NOMO-1 treated with dmso at 0.1 percent for 144 hours (cell line): Measurements from ENCODE around the gene AK5.
"Not testable (repeated sequence)": the region's sequence is repeated elsewhere in the genome, so short reads cannot be mapped to it uniquely, and the experiment has no call there.

ENCODE experiments used
- DNase-seq: peaks from one replicate; lab custom pipeline; 2025; ENCODE audit not compliant: unreplicated experiment; lab: John Stamatoyannopoulos, UW

AK5 gene

DNA sequence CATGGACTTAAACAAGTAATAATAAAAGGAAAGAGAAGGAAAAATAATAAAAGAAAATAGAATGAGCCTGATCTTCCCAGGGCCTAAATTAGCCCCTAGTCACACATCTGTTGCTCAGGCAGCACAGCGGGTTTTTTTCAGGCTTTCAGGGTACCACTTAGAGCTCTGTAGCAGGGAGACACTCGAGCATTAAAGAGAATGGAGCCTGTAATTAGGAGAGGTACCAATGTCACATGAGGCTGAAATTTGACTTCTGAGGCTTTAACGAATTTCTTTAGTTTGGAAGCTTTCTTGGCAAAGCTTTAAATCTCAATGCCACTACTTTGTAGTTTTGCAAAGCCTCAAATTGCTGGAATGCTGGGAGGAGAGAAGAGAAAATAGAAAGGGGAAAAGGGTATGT lies 116.3 kb downstream of the AK5 start:
- no peak for DNase-seq

DNA sequence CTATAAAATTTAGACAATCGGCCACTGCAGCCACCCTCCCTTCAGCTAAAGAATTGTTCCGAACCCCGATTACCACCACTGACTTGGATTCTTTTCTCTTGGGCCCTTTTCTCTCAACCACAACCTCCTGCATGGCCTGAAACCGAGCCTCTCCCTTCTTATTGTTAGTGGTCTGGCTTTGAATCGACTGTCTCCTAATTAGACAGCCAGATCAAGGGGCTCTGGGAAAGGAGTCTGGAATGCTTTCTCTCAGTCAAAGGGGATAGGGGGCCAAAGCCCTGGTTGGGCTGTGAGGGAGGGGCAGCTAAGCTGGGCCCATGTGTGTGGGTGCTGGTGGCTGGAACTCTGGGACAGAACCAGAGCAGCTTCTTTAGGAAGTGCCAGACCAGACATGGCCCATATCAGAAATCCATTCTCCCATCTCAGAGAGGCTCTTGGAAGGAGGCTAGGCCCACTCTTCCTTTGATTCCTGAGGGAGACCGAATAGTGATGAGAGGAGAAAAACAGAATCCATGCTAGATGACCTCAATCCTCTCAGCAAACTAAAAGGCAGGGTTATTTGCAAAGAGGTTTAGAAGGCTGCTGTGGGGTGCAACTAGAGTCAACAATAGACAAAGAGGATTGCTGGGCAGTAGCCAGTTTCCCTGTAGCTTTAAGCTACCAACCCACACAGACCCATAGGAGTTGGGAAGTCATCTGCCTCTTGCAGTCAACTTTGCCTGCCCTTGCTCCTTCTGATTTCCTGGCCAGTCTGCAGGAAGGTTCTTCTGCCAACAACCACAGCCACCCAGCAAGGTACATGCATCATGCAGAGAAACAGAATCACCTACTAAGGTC lies 117.6 kb downstream of the AK5 start:
- DNase-seq = no peak

- no peak for DNase-seq
Measured at GRCh38 chr1:77400781-77401180, 119.0 kb downstream of the AK5 start.

GRCh38 chr1:77401384-77401783 lies 119.6 kb downstream of the AK5 start:
- DNase-seq = no peak

DNA sequence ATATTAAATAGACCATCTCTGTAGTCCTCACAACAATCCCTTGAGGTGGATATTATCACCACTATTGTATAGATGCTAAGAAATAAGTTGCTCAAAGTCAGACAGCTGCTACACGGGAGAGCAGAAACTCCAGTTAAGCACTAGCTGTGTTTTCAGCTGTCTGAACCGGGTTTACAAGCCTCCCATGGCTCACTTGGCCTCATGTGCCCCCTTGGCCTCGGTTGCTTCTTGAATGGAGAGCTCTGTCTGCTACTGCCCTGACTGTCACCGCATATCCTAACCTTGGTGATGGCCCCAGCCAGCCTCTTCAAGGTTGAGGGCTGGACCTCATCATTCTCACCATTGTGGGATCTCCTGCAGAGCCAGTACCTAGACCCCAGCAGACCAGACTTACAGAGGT lies 123.4 kb downstream of the AK5 start:
- DNase-seq = no peak

DNA sequence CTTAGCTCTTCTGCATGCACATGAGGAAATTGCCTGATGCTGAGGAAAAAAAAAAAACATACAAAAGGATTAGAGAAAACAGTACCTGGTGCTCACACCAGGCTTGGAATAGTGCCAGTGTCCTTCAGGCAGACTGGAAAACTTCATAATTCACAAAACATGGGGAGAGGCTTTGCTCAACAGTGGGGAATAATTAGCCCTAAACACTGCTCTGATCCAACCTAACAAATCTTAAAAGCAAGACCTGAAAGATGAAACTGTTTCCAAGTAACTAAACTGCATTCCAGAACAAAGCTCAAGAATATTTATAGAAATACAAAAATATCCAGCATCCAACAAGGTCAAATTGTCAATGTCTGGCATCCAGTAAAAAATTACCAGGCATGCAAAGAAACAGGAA lies 124.8 kb downstream of the AK5 start:
- DNase-seq = no peak

DNA sequence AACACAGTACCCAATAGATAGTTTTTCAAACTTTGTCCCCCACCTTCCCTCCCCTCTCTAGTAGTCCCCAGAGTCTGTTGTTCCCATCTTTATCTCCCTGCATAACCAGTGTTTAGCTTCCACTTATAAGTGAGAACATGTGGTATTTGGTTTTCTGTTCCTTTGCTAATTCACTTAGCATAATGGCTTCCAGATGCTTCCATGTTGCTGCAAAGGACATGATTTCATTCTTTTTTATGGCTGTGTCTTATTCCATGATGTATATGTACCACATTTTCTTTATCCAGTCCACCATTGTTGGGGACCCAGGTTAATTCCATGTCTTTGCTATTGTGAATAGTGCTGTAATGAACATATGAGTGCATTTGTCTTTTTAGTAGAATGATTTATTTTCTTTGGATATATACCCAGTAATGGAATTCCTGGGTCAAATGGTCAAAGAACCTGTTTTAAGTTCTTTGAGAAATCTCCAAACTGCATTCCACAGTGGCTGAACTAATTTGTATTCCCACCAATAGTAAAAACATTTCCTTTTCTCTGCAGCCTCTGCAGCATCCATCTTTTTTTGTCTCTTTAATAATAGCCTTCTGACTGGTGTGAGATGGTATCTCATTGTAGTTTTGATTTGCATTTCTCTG lies 126.0 kb downstream of the AK5 start:
- no peak for DNase-seq

DNA sequence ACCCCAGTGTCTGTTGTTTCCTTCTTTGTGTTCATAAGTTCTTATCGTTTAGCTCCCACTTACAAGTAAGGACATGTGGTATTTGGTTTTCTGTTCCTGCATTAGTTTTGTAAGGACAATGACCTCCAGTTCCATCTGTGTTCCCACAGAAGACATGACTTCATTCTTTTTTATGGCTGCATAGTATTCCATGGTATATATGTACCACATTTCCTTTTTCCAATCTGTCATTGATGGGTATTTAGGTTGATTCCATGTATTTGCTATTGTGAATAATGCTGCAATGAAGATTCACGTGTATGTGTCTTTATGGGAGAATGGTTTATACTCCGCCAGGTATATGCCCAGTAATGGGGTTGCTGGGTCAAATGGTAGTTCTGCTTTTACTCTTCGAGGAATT lies 127.1 kb downstream of the AK5 start:
- not testable (repeated sequence) for DNase-seq

GRCh38 chr1:77412069-77412819 lies 130.4 kb downstream of the AK5 start:
- peak; percentile 29 for DNase-seq

DNA sequence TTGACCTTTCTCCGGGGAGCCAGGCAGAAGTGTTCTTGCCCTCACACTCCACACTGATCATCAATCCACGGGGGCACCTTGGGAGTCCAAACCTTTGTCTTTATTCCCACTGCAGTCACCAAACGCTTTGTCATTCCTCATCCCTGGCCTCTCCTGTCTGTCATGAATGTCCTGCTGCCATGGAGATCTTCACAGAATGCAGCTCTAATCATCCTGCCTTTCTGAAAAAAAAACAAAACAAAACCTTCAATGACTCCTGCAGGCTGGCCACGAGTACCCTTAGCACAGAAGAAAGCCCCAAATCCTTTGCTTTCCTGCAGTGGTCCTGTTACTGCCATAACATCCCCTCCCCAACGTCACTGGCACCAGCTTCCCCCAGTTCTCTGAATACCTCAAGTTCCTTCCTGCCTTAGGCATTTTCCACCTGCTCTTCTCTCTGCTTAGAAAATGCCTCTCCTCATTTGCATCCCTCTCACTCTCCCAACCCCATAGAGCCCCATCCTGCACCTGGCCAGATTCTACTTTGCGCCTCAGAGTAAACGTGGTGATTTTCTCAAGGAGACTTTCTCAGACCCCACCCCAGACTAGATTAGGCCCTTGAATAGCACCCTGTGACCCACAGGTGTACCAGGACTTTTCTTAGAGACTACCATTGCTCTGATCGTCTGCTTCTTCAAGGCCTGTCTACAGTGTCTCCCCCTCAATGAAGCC lies 131.2 kb downstream of the AK5 start:
- no peak for DNase-seq

DNA sequence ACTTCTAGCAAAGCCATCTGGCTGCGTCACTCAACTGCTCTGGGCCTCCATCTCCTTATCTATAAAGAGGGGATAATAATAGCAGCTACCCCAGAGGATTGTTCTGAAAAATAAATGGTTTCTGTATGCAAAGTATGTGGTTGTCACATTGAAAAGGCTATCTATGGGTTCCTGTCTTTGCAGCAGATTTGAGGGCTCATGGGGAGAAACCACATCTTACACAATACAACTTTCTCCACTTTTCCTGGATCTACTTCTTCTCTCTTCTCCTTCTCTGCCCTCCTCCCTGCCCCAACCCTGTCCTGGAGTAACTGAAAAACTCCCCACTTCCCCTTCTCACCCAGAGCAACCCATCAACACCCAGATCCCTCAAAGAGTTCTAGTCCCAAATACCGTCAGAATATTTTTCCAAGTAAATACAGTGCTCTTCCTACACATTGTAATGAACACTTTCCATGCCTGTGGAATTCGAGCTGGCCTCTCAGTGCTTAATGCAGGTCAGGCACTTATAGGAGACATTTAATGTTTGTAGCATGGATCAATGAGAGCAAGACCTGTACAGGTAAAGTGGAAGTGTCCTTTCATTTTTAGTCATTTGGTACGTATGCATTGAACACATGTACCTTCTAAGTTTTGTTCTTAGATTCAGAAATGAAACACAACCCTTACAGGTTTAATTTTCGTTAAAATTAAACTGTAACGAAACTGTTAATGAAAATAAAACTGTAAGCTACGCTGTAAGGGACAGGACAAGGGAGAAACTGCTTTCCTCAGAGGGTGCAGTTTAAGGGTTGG lies 131.9 kb downstream of the AK5 start:
- peak; percentile 75 for DNase-seq

- DNase-seq = peak; percentile 68
Measured at GRCh38 chr1:77415579-77415978, 133.8 kb downstream of the AK5 start.

GRCh38 chr1:77416692-77417450 lies 135.1 kb downstream of the AK5 start:
- DNase-seq = no peak

DNA sequence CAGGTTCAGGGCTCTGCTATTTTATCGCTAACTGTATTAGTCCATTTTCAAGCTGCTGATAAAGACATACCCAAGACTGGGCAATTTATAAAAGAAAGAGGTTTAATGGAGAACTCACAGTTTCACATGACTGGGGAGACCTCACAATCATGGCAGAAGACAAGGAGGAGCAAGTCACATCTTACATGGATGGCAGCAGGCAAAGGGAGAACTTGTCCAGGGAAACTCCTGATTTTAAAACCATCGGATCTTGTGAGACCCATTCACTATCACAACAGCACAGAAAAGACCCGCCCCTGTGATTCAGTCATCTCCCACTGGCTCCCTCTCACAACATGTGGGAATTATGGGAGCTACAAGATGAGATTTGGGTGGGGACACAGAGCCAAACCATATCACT lies 136.2 kb downstream of the AK5 start:
- DNase-seq = not testable (repeated sequence)

GRCh38 chr1:77421504-77422233 lies 139.8 kb downstream of the AK5 start:
- no peak for DNase-seq

DNA sequence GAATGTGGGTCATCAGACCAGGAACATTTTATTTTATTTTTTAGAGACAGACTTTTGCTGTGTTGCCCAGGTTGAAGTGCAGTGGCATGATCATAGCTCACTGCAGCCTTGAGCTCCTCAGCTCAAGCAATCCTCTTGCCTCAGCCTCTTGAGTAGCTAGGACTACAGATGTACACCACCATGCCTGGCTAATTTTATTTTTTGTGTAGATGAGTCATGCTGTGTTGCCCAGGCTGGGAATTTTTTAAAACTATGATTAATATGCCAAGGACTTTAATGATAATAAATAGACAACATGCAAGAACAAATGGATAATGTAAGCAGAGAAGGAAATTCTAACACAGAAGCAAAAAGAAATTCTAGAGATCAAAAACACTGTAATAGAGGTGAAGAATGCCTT lies 142.4 kb downstream of the AK5 start:
- DNase-seq = no peak

GRCh38 chr1:77428068-77428467 lies 146.2 kb downstream of the AK5 start:
- DNase-seq = no peak

- peak; percentile 80 for DNase-seq
Measured at GRCh38 chr1:77430966-77431690, 149.3 kb downstream of the AK5 start.
